GM12878 (cell line): ENCODE results near the gene CHRNA5. TPM values are rescaled to one million over a fixed set of nuclear protein-coding genes. Genes with fewer than 3 reads are reported as not detected.

ENCODE experiments used
- ATAC-seq: fragments of 200-7000 bp; cut with Tn5 transposase; 3 replicates; pipeline ENCODE4 v1.9.1; 2020; ENCODE audit warnings: mild to moderate bottlenecking, moderate library complexity
- BruUV-seq: library from RNA; stranded (reverse); fragments of 400-500 nt; replicated peaks from 2 replicates; lab custom pipeline; 2021; lab: Mats Ljungman, UMichigan
- CTCF ChIA-PET: fragments of 300-600 bp; sonication (Branson Sonifier 250); formaldehyde crosslinking; extraction: SDS; loops from one replicate; lab custom pipeline; 2021; ENCODE audit warnings: inconsistent platforms; lab: Yijun Ruan, JAX
- POLR2A ChIA-PET: fragments of 350-600 bp; formaldehyde crosslinking; extraction: SDS; loops from one replicate; lab custom pipeline; 2021; ENCODE audit warnings: inconsistent platforms; lab: Charles Lee
- RAD21 ChIA-PET: fragments of 300-600 bp; sonication (Branson Sonifier 250); formaldehyde crosslinking; loops from one replicate; lab custom pipeline; 2023; ENCODE audit warnings: antibody characterized with exemption; ENCODE audit not compliant: unreplicated experiment; lab: Charles Lee
- SMC1A ChIA-PET: fragments of 300-600 bp; sonication (Branson Sonifier 250); formaldehyde crosslinking; loops from one replicate; lab custom pipeline; 2023; ENCODE audit not compliant: unreplicated experiment, uncharacterized antibody; lab: Charles Lee
- DNase-seq: peaks from one replicate; pipeline ENCODE4 v3.0.0-alpha.2; 2011; ENCODE audit warnings: low read depth, low spot score
- FAIRE-seq: peaks from 3 replicates; lab custom pipeline; 2011; peaks lifted over from hg19 to GRCh38; lab: Jason Lieb, UNC
- H2AFZ ChIP-seq: 2 replicates; pipeline ENCODE4 v1.6.0; 2011; ENCODE audit warnings: low read depth, low read length, control low read depth; ENCODE audit not compliant: control insufficient read depth
- H3K27ac ChIP-seq: 2 replicates; pipeline ENCODE4 v1.5.1; 2011; ENCODE audit warnings: control low read depth; ENCODE audit not compliant: control insufficient read depth, insufficient read depth
- H3K27me3 ChIP-seq, 2 experiments: replicated peaks in 1 of 2; 2 replicates each; pipeline versions ENCODE4 v1.6.0 to v1.6.1; 2011; ENCODE audit warnings: low read length in 1 of 2; ENCODE audit not compliant: control insufficient read depth in 2 of 2, insufficient read depth in 2 of 2
- H3K36me3 ChIP-seq, 2 experiments: 2 replicates each; pipeline ENCODE4 v1.5.1; 2011; ENCODE audit warnings: low read length in 1 of 2; ENCODE audit not compliant: control insufficient read depth in 2 of 2, insufficient read depth in 2 of 2
- H3K4me1 ChIP-seq: 2 replicates; pipeline ENCODE4 v1.6.1; 2011; ENCODE audit warnings: mild to moderate bottlenecking, low read length, moderate library complexity, mixed read lengths; ENCODE audit not compliant: control insufficient read depth, insufficient read depth
- H3K4me2 ChIP-seq: 2 replicates; pipeline ENCODE4 v1.6.0; 2011; ENCODE audit warnings: control low read depth; ENCODE audit not compliant: control insufficient read depth, insufficient read depth
- H3K4me3 ChIP-seq: fragments of 200-600 bp; sonication (generic); 2 replicates; pipeline ENCODE4 v1.5.1; 2016
- H3K79me2 ChIP-seq: 2 replicates; pipeline ENCODE4 v1.6.0; 2011; ENCODE audit warnings: low read length; ENCODE audit not compliant: control insufficient read depth, insufficient read depth
- H3K9ac ChIP-seq: 2 replicates; pipeline ENCODE4 v1.8.0; 2011; ENCODE audit warnings: low read length, control low read depth, mixed read lengths; ENCODE audit not compliant: control insufficient read depth, insufficient read depth
- H3K9me3 ChIP-seq: replicated peaks from 3 replicates; pipeline ENCODE4 v1.5.1; 2011; ENCODE audit warnings: mild to moderate bottlenecking, low read length; ENCODE audit not compliant: control insufficient read depth, insufficient read depth
- H4K20me1 ChIP-seq: 2 replicates; pipeline ENCODE4 v1.6.0; 2011; ENCODE audit not compliant: control insufficient read depth, insufficient read depth
- EGR1 ChIP-seq, 2 experiments: IDR thresholded peaks; 1 replicate in 1 of 2; 2 replicates in 1 of 2; pipeline ENCODE4 v1.6.1; 2011 to 2012; ENCODE audit warnings: low read depth in 2 of 2, low read length in 2 of 2, borderline replicate concordance in 1 of 2, mild to moderate bottlenecking in 1 of 2, moderate library complexity in 1 of 2
- HDAC6 ChIP-seq: fragments of 200-600 bp; sonication (generic); IDR thresholded peaks from one replicate; pipeline ENCODE4 v1.8.0; 2017; ENCODE audit warnings: antibody characterized with exemption; ENCODE audit not compliant: unreplicated experiment
- WGBS: methylation state at CpG from one replicate; pipeline ENCODE4 v1.1.6; 2016; ENCODE audit warnings: low lambda C conversion rate; ENCODE audit not compliant: insufficient replicate concordance, insufficient coverage; ENCODE audit errors: missing lambda C conversion rate; 5-methylcytosine and 5-hydroxymethylcytosine counted together
- in situ Hi-C: fragments of 300-500 bp; cut with MboI; formaldehyde crosslinking; loops from 9 replicates; pipeline ENCODE4 v1.14.3; 2018; ENCODE audit warnings: mixed read lengths
- intact Hi-C: fragments of 100-400 bp; cut with micrococcal nuclease; formaldehyde crosslinking; loops from one replicate; pipeline ENCODE4 v1.14.2; 2022; ENCODE audit not compliant: unreplicated experiment
- polyA plus RNA-seq, 11 experiments: library from polyadenylated mRNA; depleted of rRNA in 4 of 11; unstranded in 6 of 11; stranded (reverse) in 5 of 11; fragments of >200 nt; fragmentation: Nextera tagmentation in 4 of 11; fragmentation: Illumina TruSeq in 1 of 11; extraction: Ambion mirVana in 4 of 11; extraction: Trizol in 1 of 11; gene quantifications; 1 replicate in 1 of 11; 2 replicates in 10 of 11; pipeline versions ENCODE4 v1.2.1 to v1.2.3, GENCODE V29; 2011 to 2016; ENCODE audit warnings: inconsistent platforms in 2 of 11, missing spikeins in 2 of 11, low read depth in 1 of 11
- total RNA-seq, 4 experiments: library from RNA; depleted of rRNA in 3 of 4; stranded (reverse); fragments of >200 nt in 3 of 4; fragmentation: Illumina TruSeq in 1 of 4; extraction: Trizol in 1 of 4; gene quantifications; 2 replicates each; pipeline versions ENCODE4 v1.2.1 to v1.2.3, GENCODE V29; 2013 to 2021
- TF ChIP-seq, protein P1 (sequence below): fragments of 450-650 bp; formaldehyde crosslinking; IDR thresholded peaks from 2 replicates; pipeline ENCODE4 v1.4.0; 2022; ENCODE audit warnings: mild to moderate bottlenecking, moderate library complexity
- TF ChIP-seq, protein P2 (sequence below): IDR thresholded peaks from 2 replicates; pipeline ENCODE4 v1.6.1; 2012; ENCODE audit warnings: low read length, inconsistent platforms

Gene CHRNA5
- total and polyA plus RNA-seq, 10 of the 15 experiments (the other 5 are each of a cell fraction or from before 2014, with no cell fraction given) = 0.74 to 21.4 (median 12.7) TPM

DNA sequence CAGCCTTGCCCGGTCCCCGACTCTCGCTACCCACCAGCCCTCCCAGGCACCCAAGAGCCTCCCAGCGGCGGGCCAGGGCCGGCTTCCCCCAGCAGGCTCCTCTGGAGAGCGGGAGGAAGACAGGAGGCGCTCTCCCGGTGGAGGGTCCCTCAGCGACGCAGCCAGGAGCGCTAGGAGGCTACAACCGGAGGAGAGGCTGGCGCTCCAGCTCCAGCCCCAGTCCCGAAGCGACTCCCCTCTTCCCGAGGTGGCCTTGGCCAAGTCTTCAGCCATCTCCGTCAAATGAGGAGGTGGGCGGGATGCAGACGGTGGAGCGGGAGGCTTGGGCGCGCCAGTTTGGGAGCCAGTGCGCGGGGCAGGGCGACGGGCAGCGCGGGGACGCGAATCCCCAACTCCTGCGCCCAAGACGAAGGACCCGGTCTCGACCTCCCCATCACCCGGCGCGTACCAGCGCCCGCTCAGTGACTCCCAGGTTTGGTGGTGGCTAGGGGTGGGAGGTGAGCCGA lies 54.8 kb downstream of the CHRNA5 start:
- H3K9me3 ChIP-seq = no peaks in the 10 kb centered on the region
- no peaks in the 10 kb centered on the region for H4K20me1 ChIP-seq
- BruUV-seq = no TSS peak
- WGBS = 22% methylated on average over 38 of the region's 41 CpGs
- ATAC-seq = no peak
- H3K27me3 ChIP-seq = peaks cover 5 to 9% of the 10 kb centered on the region in 2 experiments
- DNase-seq = no peak
- intact Hi-C loops (no loop called here), in situ Hi-C loops (no loop called here)
- CTCF ChIA-PET = interaction anchor here (1.4 kb wide), 2 partner anchors 19 to 89 kb away, joined by 3 to 11 read pairs; no protein-coding TSS in a partner anchor
- H2AFZ ChIP-seq = no peak overlapping the region
- no peak overlapping the region for H3K9ac ChIP-seq
- TF ChIP-seq, protein P1, sequence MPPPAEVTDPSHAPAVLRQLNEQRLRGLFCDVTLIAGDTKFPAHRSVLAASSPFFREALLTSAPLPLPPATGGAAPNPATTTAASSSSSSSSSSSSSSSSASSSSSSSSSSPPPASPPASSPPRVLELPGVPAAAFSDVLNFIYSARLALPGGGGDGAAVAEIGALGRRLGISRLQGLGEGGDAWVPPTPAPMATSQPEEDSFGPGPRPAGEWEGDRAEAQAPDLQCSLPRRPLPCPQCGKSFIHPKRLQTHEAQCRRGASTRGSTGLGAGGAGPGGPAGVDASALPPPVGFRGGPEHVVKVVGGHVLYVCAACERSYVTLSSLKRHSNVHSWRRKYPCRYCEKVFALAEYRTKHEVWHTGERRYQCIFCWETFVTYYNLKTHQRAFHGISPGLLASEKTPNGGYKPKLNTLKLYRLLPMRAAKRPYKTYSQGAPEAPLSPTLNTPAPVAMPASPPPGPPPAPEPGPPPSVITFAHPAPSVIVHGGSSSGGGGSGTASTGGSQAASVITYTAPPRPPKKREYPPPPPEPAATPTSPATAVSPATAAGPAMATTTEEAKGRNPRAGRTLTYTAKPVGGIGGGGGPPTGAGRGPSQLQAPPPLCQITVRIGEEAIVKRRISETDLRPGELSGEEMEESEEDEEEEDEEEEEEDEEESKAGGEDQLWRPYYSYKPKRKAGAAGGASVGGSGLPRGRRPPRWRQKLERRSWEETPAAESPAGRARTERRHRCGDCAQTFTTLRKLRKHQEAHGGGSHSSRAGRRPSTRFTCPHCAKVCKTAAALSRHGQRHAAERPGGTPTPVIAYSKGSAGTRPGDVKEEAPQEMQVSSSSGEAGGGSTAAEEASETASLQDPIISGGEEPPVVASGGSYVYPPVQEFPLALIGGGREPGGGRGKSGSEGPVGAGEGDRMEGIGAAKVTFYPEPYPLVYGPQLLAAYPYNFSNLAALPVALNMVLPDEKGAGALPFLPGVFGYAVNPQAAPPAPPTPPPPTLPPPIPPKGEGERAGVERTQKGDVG (CRISPR knock-in tag) = no peak
- TF ChIP-seq EGR1 (IDR thresholded peaks at IDR 0.05; ENCODE audit: borderline replicate concordance in 1 of 2, low read depth in 2 of 2, low read length in 2 of 2) (no peak), HDAC6 (peak; percentile 20)
- TF ChIP-seq, protein P2, sequence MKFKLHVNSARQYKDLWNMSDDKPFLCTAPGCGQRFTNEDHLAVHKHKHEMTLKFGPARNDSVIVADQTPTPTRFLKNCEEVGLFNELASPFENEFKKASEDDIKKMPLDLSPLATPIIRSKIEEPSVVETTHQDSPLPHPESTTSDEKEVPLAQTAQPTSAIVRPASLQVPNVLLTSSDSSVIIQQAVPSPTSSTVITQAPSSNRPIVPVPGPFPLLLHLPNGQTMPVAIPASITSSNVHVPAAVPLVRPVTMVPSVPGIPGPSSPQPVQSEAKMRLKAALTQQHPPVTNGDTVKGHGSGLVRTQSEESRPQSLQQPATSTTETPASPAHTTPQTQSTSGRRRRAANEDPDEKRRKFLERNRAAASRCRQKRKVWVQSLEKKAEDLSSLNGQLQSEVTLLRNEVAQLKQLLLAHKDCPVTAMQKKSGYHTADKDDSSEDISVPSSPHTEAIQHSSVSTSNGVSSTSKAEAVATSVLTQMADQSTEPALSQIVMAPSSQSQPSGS = no peak
- H3K79me2 ChIP-seq = no peaks in the 10 kb centered on the region
- SMC1A ChIA-PET = no interaction called here
- H3K36me3 ChIP-seq = no peaks in the 10 kb centered on the region
- RAD21 ChIA-PET = no interaction called here
- POLR2A ChIA-PET = no interaction called here
- H3K4me3 ChIP-seq = no peak overlapping the region
- H3K27ac ChIP-seq = no peak overlapping the region
- FAIRE-seq = no peak
- H3K4me1 ChIP-seq = no peaks in the 10 kb centered on the region
- H3K4me2 ChIP-seq = no peak overlapping the region
